ENCODE measurements around the gene NCAPG2.

DNA sequence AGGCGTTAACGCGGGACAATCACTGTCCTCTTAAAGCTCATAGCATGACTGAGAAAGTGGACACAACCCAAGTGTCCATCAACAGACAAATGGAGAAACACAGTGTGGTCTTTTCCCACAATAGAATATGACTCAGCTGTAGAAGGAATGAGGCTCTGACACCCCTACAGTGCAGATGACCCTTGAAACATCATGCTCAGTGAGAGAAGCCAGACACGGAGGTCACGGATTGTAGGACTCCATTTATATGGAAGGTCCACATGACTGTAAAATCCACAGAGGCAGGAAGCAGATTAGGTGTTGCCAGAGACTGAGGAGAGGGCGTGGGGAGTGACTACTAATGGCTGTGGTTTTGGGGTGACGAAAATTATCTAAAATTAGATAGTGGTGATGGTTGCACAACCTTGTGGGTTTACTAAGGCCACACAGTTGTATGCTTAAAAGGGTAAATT is 6.1 kb upstream of the NCAPG2 start:
- TF ChIP-seq FOXA1 (IDR thresholded peaks at IDR 0.05) (no peak), HDGF (IDR thresholded peaks at IDR 0.05; ENCODE audit: borderline replicate concordance) (no peak)

Data from HEK293T (cell line).